Measurements from ENCODE around the gene NLRX1.
"Not testable (repeated sequence)": the region's sequence is repeated elsewhere in the genome, so short reads cannot be mapped to it uniquely, and the experiment has no call there.

NLRX1 gene

DNA sequence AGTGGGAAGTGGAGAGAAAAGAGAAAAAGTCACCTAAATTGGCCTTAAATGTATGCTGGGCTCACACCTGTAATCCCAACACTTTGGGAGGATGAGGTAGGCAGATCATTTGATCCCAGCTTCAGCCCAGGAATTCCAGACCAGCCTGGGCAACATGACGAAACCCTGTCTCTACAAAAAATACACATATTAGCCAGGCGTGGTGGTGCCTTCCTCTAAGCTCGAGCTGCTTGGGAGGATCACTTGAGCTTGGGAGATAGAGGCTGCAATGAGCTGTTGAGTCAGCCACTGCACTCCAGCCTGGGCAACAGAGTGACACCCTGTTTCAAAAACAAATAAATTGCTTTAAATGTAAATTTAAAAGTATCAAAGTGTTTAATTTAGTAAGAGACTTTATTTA, 41.5 kb downstream of the NLRX1 start:
- Histone ChIP-seq H2AFZ (no peak overlapping the region), H3K27me3 (ENCODE audit: control insufficient read depth, insufficient read depth, low read length) (no peaks in the 10 kb centered on the region), H3K4me2 (ENCODE audit: low read length) (no peak overlapping the region), H3K4me3 (ENCODE audit: low read depth, low read length) (no peak overlapping the region), H3K27ac (no peak overlapping the region), H3K36me3 (ENCODE audit: control insufficient read depth, insufficient read depth, low read length) (no peaks in the 10 kb centered on the region), H3K4me1 (no peaks in the 10 kb centered on the region), H3K9me3 (ENCODE audit: control insufficient read depth, low read length) (no peaks in the 10 kb centered on the region), H3K9ac (no peak overlapping the region), H3K79me2 (peaks cover 2% of the 10 kb centered on the region)
- TF ChIP-seq, protein P1, sequence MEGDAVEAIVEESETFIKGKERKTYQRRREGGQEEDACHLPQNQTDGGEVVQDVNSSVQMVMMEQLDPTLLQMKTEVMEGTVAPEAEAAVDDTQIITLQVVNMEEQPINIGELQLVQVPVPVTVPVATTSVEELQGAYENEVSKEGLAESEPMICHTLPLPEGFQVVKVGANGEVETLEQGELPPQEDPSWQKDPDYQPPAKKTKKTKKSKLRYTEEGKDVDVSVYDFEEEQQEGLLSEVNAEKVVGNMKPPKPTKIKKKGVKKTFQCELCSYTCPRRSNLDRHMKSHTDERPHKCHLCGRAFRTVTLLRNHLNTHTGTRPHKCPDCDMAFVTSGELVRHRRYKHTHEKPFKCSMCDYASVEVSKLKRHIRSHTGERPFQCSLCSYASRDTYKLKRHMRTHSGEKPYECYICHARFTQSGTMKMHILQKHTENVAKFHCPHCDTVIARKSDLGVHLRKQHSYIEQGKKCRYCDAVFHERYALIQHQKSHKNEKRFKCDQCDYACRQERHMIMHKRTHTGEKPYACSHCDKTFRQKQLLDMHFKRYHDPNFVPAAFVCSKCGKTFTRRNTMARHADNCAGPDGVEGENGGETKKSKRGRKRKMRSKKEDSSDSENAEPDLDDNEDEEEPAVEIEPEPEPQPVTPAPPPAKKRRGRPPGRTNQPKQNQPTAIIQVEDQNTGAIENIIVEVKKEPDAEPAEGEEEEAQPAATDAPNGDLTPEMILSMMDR (IDR thresholded peaks at IDR 0.05): no peak

DNA sequence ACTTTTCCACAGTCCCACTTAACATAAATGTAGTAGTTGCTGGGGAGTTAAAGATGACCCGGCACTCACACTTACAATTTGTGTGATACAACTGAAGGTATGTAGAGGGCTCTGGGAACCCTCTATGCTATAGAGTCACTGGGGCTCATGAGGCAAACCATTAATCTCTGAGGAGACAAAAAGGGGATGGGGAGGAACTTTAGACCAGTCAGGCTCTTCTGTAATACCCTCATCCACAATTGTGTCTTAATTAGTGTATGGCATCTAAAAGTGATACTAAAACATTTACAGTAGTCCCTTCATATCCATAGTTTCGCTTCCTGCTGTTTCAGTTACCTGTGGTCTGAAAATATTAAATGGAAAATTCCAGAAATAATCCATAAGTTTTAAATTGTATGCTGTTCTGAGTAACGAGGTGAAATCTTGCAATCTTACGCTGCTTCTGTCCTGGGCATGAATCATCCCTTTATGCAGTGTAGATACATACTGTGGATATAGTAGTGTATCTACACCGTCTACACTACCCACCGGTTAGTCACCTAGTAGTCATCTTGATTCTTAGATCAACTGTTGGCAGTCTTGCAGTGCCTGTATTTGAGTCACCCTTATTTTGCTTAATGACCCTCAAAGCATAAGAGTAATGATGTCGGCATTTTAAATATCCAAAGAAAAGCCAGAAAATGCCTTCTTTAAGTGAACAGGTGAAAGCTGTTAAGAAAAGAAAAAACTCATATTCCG, 49.8 kb downstream of the NLRX1 start:
- TF ChIP-seq, protein P1 (IDR thresholded peaks at IDR 0.05): no peak
- no peaks in the 10 kb centered on the region for H3K27me3 ChIP-seq (ENCODE audit: control insufficient read depth, insufficient read depth, low read length)
- H3K9me3 ChIP-seq (ENCODE audit: control insufficient read depth, low read length): no peaks in the 10 kb centered on the region
- no peaks in the 10 kb centered on the region for H3K4me1 ChIP-seq
- no peak overlapping the region for H3K9ac ChIP-seq
- H3K36me3 ChIP-seq (ENCODE audit: control insufficient read depth, insufficient read depth, low read length): no peaks in the 10 kb centered on the region
- no peak overlapping the region for H2AFZ ChIP-seq
- H3K4me3 ChIP-seq (ENCODE audit: low read depth, low read length): no peak overlapping the region
- no peak overlapping the region for H3K4me2 ChIP-seq (ENCODE audit: low read length)
- H3K79me2 ChIP-seq: no peaks in the 10 kb centered on the region
- H3K27ac ChIP-seq: no peak overlapping the region

DNA sequence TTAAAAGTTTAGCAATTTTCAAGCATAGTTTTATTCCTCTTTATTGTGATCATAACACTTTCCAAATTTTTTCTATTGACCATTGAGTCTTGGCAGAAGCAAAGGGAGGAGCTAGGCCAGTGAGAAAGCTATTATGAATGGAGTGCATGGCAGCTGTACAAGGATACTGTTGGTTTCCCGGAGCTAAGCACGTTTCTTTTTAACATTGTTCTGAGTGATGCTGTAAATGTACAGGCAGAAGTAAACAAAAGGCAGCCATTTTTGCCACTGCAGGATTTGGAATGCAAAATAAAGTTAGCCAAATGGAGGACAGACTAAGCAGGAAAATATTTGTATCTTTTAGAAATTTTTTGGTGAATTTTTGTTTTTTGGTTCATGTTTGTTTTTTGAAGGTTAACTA, 53.8 kb downstream of the NLRX1 start:
- TF ChIP-seq, protein P1 (IDR thresholded peaks at IDR 0.05): no peak
- no peaks in the 10 kb centered on the region for H3K36me3 ChIP-seq (ENCODE audit: control insufficient read depth, insufficient read depth, low read length)
- H3K27me3 ChIP-seq (ENCODE audit: control insufficient read depth, insufficient read depth, low read length): no peaks in the 10 kb centered on the region
- no peak overlapping the region for H3K4me2 ChIP-seq (ENCODE audit: low read length)
- H3K9ac ChIP-seq: no peak overlapping the region
- no peak overlapping the region for H3K4me3 ChIP-seq (ENCODE audit: low read depth, low read length)
- no peaks in the 10 kb centered on the region for H3K9me3 ChIP-seq (ENCODE audit: control insufficient read depth, low read length)
- H2AFZ ChIP-seq: no peak overlapping the region
- H3K27ac ChIP-seq: no peak overlapping the region
- no peaks in the 10 kb centered on the region for H3K4me1 ChIP-seq
- no peaks in the 10 kb centered on the region for H3K79me2 ChIP-seq

GRCh38 chr11:119222891-119223290, 54.4 kb downstream of the NLRX1 start:
- Histone ChIP-seq H3K9ac (no peak overlapping the region), H3K27ac (no peak overlapping the region), H3K4me2 (ENCODE audit: low read length) (no peak overlapping the region), H3K4me3 (ENCODE audit: low read depth, low read length) (no peak overlapping the region), H3K4me1 (no peaks in the 10 kb centered on the region), H3K9me3 (ENCODE audit: control insufficient read depth, low read length) (no peaks in the 10 kb centered on the region), H2AFZ (no peak overlapping the region), H3K36me3 (ENCODE audit: control insufficient read depth, insufficient read depth, low read length) (no peaks in the 10 kb centered on the region), H3K27me3 (ENCODE audit: control insufficient read depth, insufficient read depth, low read length) (no peaks in the 10 kb centered on the region), H3K79me2 (no peaks in the 10 kb centered on the region)
- TF ChIP-seq, protein P1 (IDR thresholded peaks at IDR 0.05): no peak

DNA sequence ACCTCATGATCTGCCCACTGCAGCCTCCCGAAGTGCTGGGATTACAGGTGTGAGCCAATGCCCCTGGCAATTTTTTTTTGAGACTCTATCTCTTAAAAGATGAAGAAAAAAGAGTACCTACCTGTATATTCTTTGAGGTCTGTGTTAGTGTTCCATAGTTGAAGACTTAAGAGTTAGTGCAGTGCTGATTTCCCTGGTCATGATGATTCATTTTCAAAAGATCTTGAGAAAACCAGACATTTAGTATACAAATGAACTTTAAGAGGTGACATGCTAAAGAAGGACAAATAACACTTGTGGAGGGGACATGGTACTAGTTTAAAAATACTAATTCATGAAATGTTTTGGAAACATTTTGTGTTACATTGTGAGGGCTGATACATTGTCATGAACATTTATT, 55.3 kb downstream of the NLRX1 start:
- Histone ChIP-seq H3K9me3 (ENCODE audit: control insufficient read depth, low read length) (no peaks in the 10 kb centered on the region), H3K4me2 (ENCODE audit: low read length) (no peak overlapping the region), H3K79me2 (no peaks in the 10 kb centered on the region), H3K27ac (no peak overlapping the region), H3K27me3 (ENCODE audit: control insufficient read depth, insufficient read depth, low read length) (no peaks in the 10 kb centered on the region), H3K4me1 (no peaks in the 10 kb centered on the region), H3K36me3 (ENCODE audit: control insufficient read depth, insufficient read depth, low read length) (no peaks in the 10 kb centered on the region), H3K9ac (no peak overlapping the region), H3K4me3 (ENCODE audit: low read depth, low read length) (no peak overlapping the region), H2AFZ (no peak overlapping the region)
- TF ChIP-seq, protein P1 (IDR thresholded peaks at IDR 0.05): no peak

DNA sequence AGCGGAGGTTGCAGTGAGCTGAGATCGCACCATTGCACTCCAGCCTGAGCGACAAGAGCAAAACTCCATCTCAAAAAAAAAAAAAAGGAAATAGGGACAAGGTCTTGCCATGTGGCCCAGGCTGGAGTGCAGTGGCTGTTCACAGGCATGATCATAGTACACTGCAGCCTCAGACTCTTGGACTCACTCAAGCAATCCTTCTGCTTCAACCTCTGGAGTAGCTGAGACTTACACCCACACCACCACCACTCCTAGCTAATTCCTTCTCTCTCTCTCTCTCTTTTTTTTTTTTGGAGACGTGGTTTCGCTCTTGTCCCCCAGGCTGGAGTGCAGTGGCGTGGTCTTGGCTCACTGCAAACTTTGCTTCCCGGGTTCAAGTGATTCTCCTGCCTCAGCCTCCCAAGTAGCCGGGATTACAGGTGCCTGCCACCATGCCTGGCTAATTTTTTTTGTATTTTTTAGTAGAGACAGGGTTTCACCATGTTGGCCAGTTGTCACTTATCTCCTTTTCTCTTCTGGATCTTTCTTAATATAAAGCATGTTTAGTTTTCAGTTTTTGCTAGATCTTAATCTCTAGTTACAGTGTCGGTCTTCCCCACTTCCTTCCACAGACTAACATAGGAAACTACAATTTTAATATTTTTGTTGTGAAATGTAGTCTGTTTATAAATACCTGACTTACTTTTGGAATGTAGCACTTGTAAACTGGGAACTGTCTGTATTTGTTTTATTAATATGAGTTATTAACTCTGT, 60.2 kb downstream of the NLRX1 start:
- not testable (repeated sequence) for H2AFZ ChIP-seq; H3K9ac ChIP-seq; H3K36me3 ChIP-seq (ENCODE audit: control insufficient read depth, insufficient read depth, low read length); H3K27me3 ChIP-seq (ENCODE audit: control insufficient read depth, insufficient read depth, low read length); H3K4me2 ChIP-seq (ENCODE audit: low read length); H3K4me3 ChIP-seq (ENCODE audit: low read depth, low read length); H3K4me1 ChIP-seq; H3K27ac ChIP-seq; H3K9me3 ChIP-seq (ENCODE audit: control insufficient read depth, low read length); H3K79me2 ChIP-seq
